ENCODE measurements around the gene CMTM8. TPM values are rescaled to one million over a fixed set of nuclear protein-coding genes. Genes with fewer than 3 reads are reported as not detected.

Gene CMTM8
- total and polyA plus RNA-seq, 10 of the 15 experiments (the other 5 are each of a cell fraction or from before 2014, with no cell fraction given): 0.11 to 0.23 TPM; not detected in 8

DNA sequence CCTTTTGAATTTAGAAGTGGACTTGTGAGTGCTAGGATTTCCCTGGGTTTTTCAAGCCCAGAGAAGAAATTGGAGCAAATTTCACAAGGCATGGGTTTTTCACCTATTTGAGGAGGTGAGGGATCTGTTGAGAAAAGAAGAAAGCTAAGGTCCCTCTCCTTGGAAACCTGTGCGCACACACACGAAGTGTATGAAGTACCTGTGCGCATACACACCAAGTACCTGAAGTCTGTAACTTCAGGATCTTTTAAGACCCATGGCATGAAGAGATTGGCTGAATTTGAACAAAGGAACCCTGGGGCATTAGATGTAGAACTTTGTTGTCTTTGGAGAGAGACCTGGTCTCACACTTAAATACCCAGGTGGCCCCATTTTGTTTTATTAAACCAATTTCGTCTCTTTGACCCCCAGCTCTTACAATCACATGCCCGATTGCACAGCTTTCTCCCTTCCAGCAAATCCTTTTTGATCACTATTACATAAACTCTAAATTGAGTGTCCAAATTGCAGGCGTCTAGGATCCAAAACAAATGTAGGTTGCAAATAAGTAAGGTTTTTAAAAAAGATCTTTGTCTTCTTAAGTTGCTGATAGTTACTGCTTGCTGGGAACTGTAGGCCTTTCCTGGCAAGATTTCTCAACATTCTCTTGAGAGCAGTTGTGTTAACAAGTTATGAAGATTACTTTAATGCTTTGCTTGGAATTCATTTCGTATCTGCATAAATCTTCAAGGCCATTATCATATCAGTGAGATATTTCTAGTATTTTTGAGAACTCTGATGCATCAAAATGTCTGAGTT is 64.3 kb downstream of the CMTM8 start:
- WGBS (ENCODE audit: insufficient coverage, insufficient replicate concordance, low lambda C conversion rate, missing lambda C conversion rate): 41% methylated on average over 7 of the region's 7 CpGs
- H3K4me3 ChIP-seq: no peak overlapping the region
- H3K9ac ChIP-seq (ENCODE audit: control insufficient read depth, insufficient read depth, low read length): no peak overlapping the region
- H3K27me3 ChIP-seq (replicated peaks in 1 of 2; ENCODE audit: control insufficient read depth in 2 of 2, insufficient read depth in 2 of 2, low read length in 1 of 2): no peaks in the 10 kb centered on the region; a peak in 1 of 4 replicates
- DNase-seq (ENCODE audit: low read depth, low spot score): no peak
- no peaks in the 10 kb centered on the region for H3K79me2 ChIP-seq (ENCODE audit: control insufficient read depth, insufficient read depth, low read length)
- no TSS peak for BruUV-seq (replicated peaks)
- ChIA-PET SMC1A (ENCODE audit: uncharacterized antibody, unreplicated experiment) (interaction anchor here (1.6 kb wide), 1 partner anchor 13 kb away, joined by 3 read pairs; no protein-coding TSS in a partner anchor), CTCF (interaction anchor here (1.0 to 3.4 kb wide), 4 partner anchors 8 to 165 kb away, joined by 4 to 15 read pairs (median 4); no protein-coding TSS in a partner anchor), RAD21 (ENCODE audit: unreplicated experiment) (interaction anchor here (1.0 kb wide), 1 partner anchor 165 kb away, joined by 3 read pairs; no protein-coding TSS in a partner anchor), POLR2A (no interaction called here)
- no peak for TF ChIP-seq BACH1 (IDR thresholded peaks at IDR 0.05; ENCODE audit: borderline replicate concordance)
- TF ChIP-seq, protein P1, sequence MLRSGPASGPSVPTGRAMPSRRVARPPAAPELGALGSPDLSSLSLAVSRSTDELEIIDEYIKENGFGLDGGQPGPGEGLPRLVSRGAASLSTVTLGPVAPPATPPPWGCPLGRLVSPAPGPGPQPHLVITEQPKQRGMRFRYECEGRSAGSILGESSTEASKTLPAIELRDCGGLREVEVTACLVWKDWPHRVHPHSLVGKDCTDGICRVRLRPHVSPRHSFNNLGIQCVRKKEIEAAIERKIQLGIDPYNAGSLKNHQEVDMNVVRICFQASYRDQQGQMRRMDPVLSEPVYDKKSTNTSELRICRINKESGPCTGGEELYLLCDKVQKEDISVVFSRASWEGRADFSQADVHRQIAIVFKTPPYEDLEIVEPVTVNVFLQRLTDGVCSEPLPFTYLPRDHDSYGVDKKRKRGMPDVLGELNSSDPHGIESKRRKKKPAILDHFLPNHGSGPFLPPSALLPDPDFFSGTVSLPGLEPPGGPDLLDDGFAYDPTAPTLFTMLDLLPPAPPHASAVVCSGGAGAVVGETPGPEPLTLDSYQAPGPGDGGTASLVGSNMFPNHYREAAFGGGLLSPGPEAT (IDR thresholded peaks at IDR 0.05; ENCODE audit: low read depth): no peak
- TF ChIP-seq, protein P2, sequence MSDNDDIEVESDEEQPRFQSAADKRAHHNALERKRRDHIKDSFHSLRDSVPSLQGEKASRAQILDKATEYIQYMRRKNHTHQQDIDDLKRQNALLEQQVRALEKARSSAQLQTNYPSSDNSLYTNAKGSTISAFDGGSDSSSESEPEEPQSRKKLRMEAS (IDR thresholded peaks at IDR 0.05; ENCODE audit: low read depth, low read length): no peak
- no peaks in the 10 kb centered on the region for H3K36me3 ChIP-seq (ENCODE audit: control insufficient read depth in 2 of 2, insufficient read depth in 2 of 2, low read length in 1 of 2)
- in situ Hi-C loops (cut with MboI) (no loop called here), intact Hi-C loops (cut with micrococcal nuclease; ENCODE audit: unreplicated experiment) (no loop called here)
- ATAC-seq: no peak
- H3K27ac ChIP-seq (ENCODE audit: control insufficient read depth, insufficient read depth): no peak overlapping the region
- H3K4me2 ChIP-seq (ENCODE audit: control insufficient read depth, insufficient read depth): no peak overlapping the region
- H3K9me3 ChIP-seq (replicated peaks; ENCODE audit: control insufficient read depth, insufficient read depth, low read length): no peaks in the 10 kb centered on the region
- no peaks in the 10 kb centered on the region for H3K4me1 ChIP-seq (ENCODE audit: control insufficient read depth, insufficient read depth, low read length)
- no peaks in the 10 kb centered on the region for H4K20me1 ChIP-seq (ENCODE audit: control insufficient read depth, insufficient read depth)
- no peak overlapping the region for H2AFZ ChIP-seq (ENCODE audit: control insufficient read depth, low read depth, low read length)
- FAIRE-seq: peak; percentile 44

DNA sequence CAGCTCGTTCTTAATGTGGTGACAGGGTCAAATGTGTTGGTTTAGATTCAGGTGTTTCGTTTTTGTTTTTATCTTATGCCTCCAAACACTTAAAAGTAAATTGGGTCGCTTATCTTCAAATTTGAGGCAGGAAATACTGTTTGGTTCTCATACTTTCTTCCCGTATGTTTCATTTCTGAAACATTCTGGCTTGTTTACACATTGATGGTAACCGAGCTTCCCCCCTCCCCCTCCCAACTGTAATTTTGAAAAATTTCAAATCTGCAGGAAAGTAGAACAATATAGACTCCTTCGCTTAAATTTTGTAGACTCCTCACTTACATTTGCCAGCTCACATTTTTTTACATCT is 64.9 kb downstream of the CMTM8 start:
- TF ChIP-seq, protein P3, sequence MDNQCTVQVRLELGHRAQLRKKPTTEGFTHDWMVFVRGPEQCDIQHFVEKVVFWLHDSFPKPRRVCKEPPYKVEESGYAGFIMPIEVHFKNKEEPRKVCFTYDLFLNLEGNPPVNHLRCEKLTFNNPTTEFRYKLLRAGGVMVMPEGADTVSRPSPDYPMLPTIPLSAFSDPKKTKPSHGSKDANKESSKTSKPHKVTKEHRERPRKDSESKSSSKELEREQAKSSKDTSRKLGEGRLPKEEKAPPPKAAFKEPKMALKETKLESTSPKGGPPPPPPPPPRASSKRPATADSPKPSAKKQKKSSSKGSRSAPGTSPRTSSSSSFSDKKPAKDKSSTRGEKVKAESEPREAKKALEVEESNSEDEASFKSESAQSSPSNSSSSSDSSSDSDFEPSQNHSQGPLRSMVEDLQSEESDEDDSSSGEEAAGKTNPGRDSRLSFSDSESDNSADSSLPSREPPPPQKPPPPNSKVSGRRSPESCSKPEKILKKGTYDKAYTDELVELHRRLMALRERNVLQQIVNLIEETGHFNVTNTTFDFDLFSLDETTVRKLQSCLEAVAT (IDR thresholded peaks at IDR 0.05): no peak
- TF ChIP-seq CHD2 (IDR thresholded peaks at IDR 0.05; ENCODE audit: borderline replicate concordance, low read depth, low read length): no peak
- TF ChIP-seq SUZ12 (IDR thresholded peaks at IDR 0.05; ENCODE audit: unreplicated experiment): no peak
- no peak for TF ChIP-seq CBX3 (IDR thresholded peaks at IDR 0.05; ENCODE audit: borderline replicate concordance, low read depth)
- TF ChIP-seq, protein P4, sequence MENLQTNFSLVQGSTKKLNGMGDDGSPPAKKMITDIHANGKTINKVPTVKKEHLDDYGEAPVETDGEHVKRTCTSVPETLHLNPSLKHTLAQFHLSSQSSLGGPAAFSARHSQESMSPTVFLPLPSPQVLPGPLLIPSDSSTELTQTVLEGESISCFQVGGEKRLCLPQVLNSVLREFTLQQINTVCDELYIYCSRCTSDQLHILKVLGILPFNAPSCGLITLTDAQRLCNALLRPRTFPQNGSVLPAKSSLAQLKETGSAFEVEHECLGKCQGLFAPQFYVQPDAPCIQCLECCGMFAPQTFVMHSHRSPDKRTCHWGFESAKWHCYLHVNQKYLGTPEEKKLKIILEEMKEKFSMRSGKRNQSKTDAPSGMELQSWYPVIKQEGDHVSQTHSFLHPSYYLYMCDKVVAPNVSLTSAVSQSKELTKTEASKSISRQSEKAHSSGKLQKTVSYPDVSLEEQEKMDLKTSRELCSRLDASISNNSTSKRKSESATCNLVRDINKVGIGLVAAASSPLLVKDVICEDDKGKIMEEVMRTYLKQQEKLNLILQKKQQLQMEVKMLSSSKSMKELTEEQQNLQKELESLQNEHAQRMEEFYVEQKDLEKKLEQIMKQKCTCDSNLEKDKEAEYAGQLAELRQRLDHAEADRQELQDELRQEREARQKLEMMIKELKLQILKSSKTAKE (IDR thresholded peaks at IDR 0.05; ENCODE audit: low read depth, poor library complexity, severe bottlenecking): no peak
- WGBS (ENCODE audit: insufficient coverage, insufficient replicate concordance, low lambda C conversion rate, missing lambda C conversion rate): 12% methylated on average over 6 of the region's 6 CpGs
- FAIRE-seq (no peak), ATAC-seq (no peak), DNase-seq (ENCODE audit: low read depth, low spot score) (no peak)
- Histone ChIP-seq H3K4me3 (no peak overlapping the region), H3K27me3 (replicated peaks in 1 of 2; ENCODE audit: control insufficient read depth in 2 of 2, insufficient read depth in 2 of 2, low read length in 1 of 2) (no peaks in the 10 kb centered on the region; a peak in 1 of 4 replicates), H4K20me1 (ENCODE audit: control insufficient read depth, insufficient read depth) (no peaks in the 10 kb centered on the region), H3K36me3 (ENCODE audit: control insufficient read depth in 2 of 2, insufficient read depth in 2 of 2, low read length in 1 of 2) (no peaks in the 10 kb centered on the region), H3K4me1 (ENCODE audit: control insufficient read depth, insufficient read depth, low read length) (no peaks in the 10 kb centered on the region), H3K4me2 (ENCODE audit: control insufficient read depth, insufficient read depth) (no peak overlapping the region), H3K9me3 (replicated peaks; ENCODE audit: control insufficient read depth, insufficient read depth, low read length) (no peaks in the 10 kb centered on the region), H3K27ac (ENCODE audit: control insufficient read depth, insufficient read depth) (no peak overlapping the region), H2AFZ (ENCODE audit: control insufficient read depth, low read depth, low read length) (no peak overlapping the region), H3K9ac (ENCODE audit: control insufficient read depth, insufficient read depth, low read length) (no peak overlapping the region), H3K79me2 (ENCODE audit: control insufficient read depth, insufficient read depth, low read length) (no peaks in the 10 kb centered on the region)
- RAD21 ChIA-PET (ENCODE audit: unreplicated experiment): interaction anchor here (1.0 kb wide), 1 partner anchor 164 kb away, joined by 3 read pairs; no protein-coding TSS in a partner anchor
- POLR2A ChIA-PET: no interaction called here
- SMC1A ChIA-PET (ENCODE audit: uncharacterized antibody, unreplicated experiment): no interaction called here
- in situ Hi-C loops (cut with MboI) (no loop called here), intact Hi-C loops (cut with micrococcal nuclease; ENCODE audit: unreplicated experiment) (no loop called here)
- no TSS peak for BruUV-seq (replicated peaks)
- CTCF ChIA-PET: interaction anchor here (1.0 to 3.4 kb wide), 4 partner anchors 8 to 164 kb away, joined by 4 to 15 read pairs (median 4); no protein-coding TSS in a partner anchor
